ENCODE results near the gene CDCP2.
A peak's percentile ranks its signal among the peaks of the same experiment; 100 is the strongest.

The CDCP2 gene

GRCh38 chr1:54127594-54128300 lies 25.1 kb downstream of the CDCP2 start:
- peaks cover 29% of the 10 kb centered on the region for H3K27me3 Mint-ChIP-seq (ENCODE audit: low read depth)
- no peak for TF ChIP-seq CTCF (IDR thresholded peaks at IDR 0.05; ENCODE audit: unreplicated experiment in 3 of 3)
- H3K4me1 Mint-ChIP-seq: peaks cover 8% of the 10 kb centered on the region
- no peaks in the 10 kb centered on the region for H3K9me3 Mint-ChIP-seq
- no peak overlapping the region for H3K27ac Mint-ChIP-seq
- H3K4me3 Mint-ChIP-seq: no peak overlapping the region
- H3K36me3 Mint-ChIP-seq (ENCODE audit: low read depth): no peaks in the 10 kb centered on the region

- no peak overlapping the region for H3K27ac Mint-ChIP-seq
- peaks cover 33% of the 10 kb centered on the region for H3K27me3 Mint-ChIP-seq (ENCODE audit: low read depth)
- TF ChIP-seq CTCF (IDR thresholded peaks at IDR 0.05; ENCODE audit: unreplicated experiment in 3 of 3): no peak
Measured at GRCh38 chr1:54126271-54126815, 26.5 kb downstream of the CDCP2 start.

GRCh38 chr1:54125386-54126070 lies 27.3 kb downstream of the CDCP2 start:
- peaks cover 34% of the 10 kb centered on the region for H3K27me3 Mint-ChIP-seq (ENCODE audit: low read depth)
- peak in 2 of 3 experiments; percentile 16 to 30 for TF ChIP-seq CTCF (IDR thresholded peaks at IDR 0.05; ENCODE audit: unreplicated experiment in 3 of 3)
- H3K9me3 Mint-ChIP-seq: no peaks in the 10 kb centered on the region
- H3K36me3 Mint-ChIP-seq (ENCODE audit: low read depth): no peaks in the 10 kb centered on the region
- peaks cover 18% of the 10 kb centered on the region for H3K4me1 Mint-ChIP-seq
- peak overlapping the region in 1 of 3 experiments; percentile 40 for H3K27ac Mint-ChIP-seq
- H3K4me3 Mint-ChIP-seq: no peak overlapping the region

More at GRCh38 chr1:54126271-54126815, 26.5 kb downstream of the CDCP2 start:
- no peaks in the 10 kb centered on the region for H3K9me3 Mint-ChIP-seq
- H3K36me3 Mint-ChIP-seq (ENCODE audit: low read depth): no peaks in the 10 kb centered on the region
- H3K4me3 Mint-ChIP-seq: no peak overlapping the region
- H3K4me1 Mint-ChIP-seq: peaks cover 16% of the 10 kb centered on the region

GRCh38 chr1:54124906-54125305 lies 27.9 kb downstream of the CDCP2 start:
- Mint-ChIP-seq H3K4me1 (peaks cover 18% of the 10 kb centered on the region), H3K27ac (peak overlapping the region in 1 of 3 experiments; percentile 40), H3K9me3 (no peaks in the 10 kb centered on the region), H3K4me3 (no peak overlapping the region), H3K36me3 (ENCODE audit: low read depth) (no peaks in the 10 kb centered on the region), H3K27me3 (ENCODE audit: low read depth) (peaks cover 31% of the 10 kb centered on the region)
- no peak for TF ChIP-seq CTCF (IDR thresholded peaks at IDR 0.05; ENCODE audit: unreplicated experiment in 3 of 3)

- H3K27ac Mint-ChIP-seq: peak overlapping the region in 1 of 3 experiments; percentile 49
- peaks cover 26% of the 10 kb centered on the region for H3K27me3 Mint-ChIP-seq (ENCODE audit: low read depth)
- no peaks in the 10 kb centered on the region for H3K36me3 Mint-ChIP-seq (ENCODE audit: low read depth)
- peaks cover 18% of the 10 kb centered on the region for H3K4me1 Mint-ChIP-seq
- H3K9me3 Mint-ChIP-seq: no peaks in the 10 kb centered on the region
- no peak overlapping the region for H3K4me3 Mint-ChIP-seq
- TF ChIP-seq CTCF (IDR thresholded peaks at IDR 0.05; ENCODE audit: unreplicated experiment in 3 of 3): no peak
Measured at GRCh38 chr1:54124472-54124871, 28.3 kb downstream of the CDCP2 start.
